ENCODE results near the gene WDR70.

The WDR70 gene

DNA sequence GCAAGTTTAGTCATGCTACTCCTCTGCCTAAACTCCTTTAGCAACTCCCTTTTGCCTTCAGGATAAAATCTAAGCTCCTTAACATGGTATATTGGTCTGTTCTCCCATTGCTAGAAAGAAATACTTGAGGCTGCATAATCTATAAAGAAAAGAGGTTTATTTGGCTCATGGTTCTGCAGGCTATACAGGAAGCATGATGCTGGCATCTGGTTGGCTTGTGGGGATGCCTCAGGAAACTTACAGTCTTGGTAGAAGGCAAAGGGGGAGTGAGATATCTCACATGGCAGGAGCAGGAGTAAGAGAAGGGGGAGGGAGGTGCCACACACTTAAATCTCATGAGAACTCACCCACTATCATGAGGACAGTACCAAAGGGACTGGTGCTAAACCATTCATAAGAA, 315.7 kb downstream of the WDR70 start:
- no peak for DNase-seq

DNA sequence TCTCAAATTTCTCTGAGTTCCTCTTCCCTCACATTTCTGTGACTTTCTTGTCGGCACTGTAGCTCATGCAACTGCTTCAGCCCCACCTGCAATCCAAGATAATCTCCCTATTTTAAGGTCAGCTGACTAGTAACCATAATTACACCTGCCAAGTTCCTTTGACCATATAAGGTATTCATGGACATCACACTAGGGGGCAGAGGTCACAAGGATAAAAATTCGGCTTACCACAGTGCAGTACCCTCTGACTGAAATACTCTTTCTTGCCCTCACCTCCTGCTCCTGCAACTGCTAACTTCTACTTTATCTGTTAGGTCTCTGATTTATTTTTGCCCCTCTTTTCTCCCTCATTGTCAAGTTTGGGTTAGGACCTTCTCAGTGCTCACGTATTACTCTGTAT, 316.5 kb downstream of the WDR70 start:
- DNase-seq = no peak

DNA sequence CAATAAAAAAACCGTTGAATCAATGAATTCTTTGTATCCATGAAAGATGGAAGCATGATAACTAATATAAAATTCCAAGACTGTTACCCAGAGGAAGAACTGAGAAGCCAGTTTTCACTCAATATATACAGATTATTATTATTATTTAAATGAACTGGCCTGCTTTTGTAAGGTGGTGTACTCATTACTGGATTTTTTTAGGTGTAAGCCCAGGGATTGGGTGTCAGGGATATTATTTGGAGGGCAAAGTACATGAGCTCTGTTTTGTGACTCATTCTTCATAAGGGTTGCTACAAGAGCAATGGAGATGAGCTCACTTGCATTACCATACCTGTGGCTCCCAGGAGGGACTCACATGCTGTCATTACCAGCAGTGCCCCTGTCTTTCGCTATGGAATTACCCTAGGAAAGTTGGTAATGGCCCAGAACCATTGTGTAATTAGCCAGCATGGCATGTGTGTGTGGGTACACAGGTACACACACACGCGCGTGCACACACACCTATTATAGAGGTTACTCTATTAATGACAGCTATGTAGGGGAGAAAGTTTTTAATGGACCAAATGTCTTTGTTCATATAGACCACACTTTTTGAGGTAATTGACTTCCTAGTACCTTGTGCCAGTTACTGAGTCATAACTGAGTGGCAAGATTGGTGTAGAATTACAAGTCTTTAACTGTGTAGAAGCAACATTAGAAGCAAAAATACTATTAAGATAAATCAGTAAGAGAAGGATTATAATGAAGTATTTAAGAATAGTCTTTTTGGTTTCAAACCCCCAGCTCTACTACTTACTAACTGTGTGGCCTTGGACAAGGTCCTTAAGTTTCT, 317.3 kb downstream of the WDR70 start:
- DNase-seq = no peak

DNA sequence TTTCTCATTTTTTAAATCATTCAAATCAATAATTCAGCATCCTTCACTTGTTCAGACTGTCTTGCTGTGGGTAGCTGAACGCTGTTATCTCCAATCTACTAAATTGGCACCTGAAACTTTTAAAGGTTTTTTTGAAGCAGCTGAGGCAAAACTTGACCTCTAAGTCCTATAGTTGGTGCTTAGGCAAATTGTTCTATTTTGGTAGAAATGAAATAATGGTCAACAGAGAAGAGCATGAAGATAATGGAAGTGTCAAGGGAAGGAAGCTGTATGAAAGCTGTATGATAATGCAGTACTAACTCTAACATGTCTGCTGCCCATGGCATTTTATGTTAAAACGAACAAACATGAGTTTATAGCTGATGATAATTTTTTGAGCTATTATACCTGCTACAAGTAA, 322.8 kb downstream of the WDR70 start:
- no peak for DNase-seq

DNA sequence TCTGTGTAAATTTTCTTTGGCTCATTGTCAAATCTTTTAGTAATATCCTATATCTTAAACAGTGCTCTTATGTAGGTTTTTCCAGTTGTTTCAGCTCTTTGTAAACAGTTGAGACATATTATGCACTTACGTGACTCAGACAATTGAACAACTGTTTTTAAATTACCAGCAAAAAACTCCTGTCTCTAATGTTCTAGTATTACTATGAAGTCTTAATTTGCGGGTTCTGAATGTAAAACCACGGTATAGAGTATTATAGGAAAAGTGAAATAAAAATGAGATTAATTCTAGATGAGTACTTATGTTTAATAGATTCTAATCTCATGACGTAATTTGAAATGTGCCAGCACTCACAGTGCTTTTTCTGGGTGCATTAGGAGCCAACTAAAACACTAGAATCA, 324.7 kb downstream of the WDR70 start:
- DNase-seq = no peak

- DNase-seq = no peak
These were observed 325.3 kb downstream of the WDR70 start for GRCh38 chr5:37704406-37704805.

DNA sequence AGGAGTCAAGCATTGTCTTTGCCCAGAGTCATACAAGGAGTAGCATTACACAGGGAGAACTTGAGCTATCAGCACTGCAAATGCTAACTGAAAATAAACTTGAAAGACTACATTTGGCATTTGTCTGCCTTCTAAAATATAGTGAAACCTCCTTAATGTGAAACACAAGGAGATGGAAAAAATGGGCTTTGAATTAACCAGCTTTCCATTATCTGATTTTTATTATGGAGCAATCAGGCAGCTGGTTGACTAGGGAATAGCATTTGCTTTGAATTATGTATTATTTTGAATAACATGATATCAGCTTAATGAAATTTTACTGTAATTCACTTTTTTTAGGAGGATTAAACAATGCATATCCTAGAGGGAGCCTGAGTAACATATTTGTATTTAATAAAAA, 329.9 kb downstream of the WDR70 start:
- DNase-seq = no peak

DNA sequence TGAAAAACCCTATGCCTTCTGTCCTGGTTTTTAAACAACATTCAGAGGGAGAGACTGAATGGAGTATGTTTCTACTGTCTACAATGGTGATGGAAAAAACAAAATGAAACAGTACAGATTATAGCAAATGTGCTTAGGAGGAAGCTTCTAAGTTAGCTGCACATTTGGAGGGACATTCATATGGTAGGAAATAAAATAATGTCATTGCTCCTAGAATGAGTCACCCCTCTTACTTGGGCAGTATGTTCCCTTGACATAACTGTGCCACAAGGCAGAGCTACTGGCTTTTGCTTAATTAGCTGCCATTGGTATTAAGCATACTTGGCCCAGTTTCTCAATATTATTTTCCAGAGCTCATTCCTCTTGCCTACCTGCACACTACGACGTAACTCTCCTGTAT, 331.8 kb downstream of the WDR70 start:
- no peak for DNase-seq

GRCh38 chr5:37712750-37713149, 333.6 kb downstream of the WDR70 start:
- DNase-seq = no peak

DNA sequence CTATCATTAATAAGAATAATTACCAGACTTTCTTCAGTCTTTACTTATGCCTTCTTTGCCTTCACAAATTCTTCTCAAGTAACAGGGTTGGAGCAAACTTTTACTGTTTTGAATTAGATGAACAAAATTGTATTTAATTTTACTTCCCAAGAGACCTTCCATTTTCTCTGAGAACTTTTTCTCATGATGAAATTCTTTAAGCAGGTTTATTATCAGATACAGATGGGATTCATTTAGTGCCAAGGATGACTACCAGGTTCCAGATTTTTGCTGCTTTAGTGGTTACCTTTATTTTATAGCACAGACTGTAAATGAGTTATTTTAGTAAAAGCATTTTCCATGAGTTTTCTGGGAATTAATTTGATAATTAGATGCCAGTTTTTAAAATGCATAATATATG, 335.6 kb downstream of the WDR70 start:
- no peak for DNase-seq

- DNase-seq = no peak
These were observed 336.2 kb downstream of the WDR70 start for GRCh38 chr5:37715361-37715760.

DNA sequence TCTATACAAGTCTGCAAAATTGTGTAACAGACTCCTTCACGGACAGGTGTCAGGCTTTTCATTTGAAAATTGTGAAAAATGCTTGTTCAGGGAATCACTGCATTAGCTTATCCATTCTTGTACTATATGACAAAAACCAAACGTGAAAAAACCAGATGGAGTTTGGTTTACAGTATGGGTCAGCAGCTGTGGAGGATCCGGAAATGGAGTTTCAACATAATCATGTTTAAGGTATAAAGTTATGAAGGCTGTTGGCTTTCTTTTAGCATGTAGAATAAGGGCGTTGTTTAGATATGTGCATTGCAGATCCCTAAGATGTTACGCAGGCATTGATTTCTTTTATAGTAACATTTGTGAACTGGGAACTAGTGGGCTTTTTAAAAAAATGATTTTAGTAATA, 336.9 kb downstream of the WDR70 start:
- no peak for DNase-seq

DNA sequence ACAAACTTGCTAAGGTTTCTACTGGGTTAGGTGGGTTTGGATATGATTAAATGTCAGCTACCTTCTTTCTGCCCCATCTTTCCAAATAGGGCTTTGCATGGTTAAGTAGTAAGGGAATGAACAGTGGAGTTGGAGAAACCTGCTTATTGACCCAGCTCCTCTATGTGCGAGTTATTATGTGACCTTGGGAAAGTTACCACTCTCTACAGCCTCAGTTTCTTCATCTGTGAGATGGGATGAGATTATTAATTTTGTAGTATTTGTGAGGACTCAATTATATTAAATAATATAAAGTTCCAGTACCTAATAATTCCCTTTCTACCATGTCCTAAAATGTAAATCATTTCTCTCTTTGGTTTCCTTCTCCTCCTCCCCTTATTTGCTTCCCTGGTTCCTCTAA, 337.3 kb downstream of the WDR70 start:
- DNase-seq = no peak

GRCh38 chr5:37717276-37717612, 338.1 kb downstream of the WDR70 start:
- no peak for DNase-seq

- DNase-seq = no peak
These were observed 338.7 kb downstream of the WDR70 start for GRCh38 chr5:37717613-37718431.

DNA sequence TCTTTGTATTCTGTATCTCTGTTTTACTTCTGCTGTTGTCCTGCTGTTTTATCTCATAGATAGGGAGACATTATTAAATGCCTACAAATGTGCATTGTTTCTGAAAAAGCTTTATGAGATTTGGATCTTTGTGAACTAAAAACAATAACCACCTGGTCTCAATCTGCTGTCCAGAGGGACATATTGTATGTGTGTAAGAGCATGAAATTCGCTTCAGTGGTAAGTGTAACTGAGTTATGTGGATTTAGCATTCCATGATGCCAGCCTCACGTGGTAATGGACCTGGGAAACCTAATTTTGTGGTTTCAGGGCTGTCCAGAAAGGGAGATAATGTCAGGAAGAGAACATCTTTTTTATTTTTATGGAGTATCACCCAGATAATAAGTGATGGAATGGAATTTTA, 341.4 kb downstream of the WDR70 start:
- no peak for DNase-seq

DNA sequence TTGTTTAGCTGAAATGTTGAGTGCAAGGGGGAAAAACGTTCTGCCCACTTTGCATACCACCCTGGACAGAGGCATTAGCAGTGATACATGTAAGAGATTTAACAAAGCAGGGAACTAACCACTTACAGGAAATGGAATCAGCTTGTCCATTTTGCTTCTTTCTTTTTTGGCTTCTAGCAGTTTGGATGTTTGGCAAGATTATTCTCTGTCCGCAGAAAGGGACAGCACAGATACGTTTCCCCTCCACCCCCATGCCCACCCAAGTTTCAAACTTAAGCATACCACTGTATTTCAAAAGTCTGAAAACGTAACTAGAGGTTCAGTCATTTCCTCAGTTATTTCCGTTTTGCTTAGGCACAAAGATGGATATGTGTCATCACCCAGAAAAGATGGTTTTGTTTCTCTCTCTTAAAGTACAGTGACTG, 342.3 kb downstream of the WDR70 start:
- DNase-seq = no peak

DNA sequence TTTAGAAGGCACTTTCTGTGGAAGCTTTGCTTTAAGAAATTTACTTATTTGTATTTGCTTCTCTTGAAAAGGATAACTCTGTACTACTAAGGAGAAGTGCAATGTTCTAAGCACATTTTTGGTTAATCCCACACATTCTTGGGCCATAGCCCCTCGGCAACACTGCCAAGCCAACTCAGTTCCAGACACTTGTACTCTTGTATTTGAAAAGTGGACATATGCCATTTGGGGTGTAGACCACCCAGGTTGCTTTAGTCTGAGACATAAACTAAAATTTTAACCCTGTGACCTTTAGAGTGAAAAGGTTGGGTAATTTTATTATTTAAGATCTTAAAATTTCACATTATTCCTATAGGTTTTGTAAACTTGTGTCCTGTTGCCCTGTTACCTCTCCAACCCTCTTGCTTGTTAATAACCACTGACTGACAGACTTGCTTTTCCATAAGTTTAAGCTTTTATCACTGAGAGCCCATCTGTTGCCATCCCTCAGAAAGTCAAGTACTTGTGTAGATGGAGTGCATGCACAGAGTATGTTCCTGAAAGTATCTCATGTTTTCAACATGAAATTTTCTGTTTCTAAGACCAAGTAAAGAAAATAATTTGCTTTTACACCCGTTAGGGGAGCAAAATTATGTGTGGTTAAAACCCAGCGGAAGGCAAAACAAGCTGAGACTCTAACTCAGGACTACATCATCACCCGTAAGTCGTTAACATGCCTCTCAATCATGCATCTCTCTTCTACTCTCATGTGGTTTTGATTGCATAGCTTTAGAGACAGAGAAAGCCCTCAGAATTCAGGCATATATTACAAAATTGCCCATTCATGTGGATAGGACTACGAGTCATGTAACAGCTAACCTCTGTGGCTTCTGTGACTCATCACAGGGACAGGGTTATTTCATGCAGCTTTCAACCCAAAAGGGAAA, 343.4 kb downstream of the WDR70 start:
- no peak for DNase-seq

DNA sequence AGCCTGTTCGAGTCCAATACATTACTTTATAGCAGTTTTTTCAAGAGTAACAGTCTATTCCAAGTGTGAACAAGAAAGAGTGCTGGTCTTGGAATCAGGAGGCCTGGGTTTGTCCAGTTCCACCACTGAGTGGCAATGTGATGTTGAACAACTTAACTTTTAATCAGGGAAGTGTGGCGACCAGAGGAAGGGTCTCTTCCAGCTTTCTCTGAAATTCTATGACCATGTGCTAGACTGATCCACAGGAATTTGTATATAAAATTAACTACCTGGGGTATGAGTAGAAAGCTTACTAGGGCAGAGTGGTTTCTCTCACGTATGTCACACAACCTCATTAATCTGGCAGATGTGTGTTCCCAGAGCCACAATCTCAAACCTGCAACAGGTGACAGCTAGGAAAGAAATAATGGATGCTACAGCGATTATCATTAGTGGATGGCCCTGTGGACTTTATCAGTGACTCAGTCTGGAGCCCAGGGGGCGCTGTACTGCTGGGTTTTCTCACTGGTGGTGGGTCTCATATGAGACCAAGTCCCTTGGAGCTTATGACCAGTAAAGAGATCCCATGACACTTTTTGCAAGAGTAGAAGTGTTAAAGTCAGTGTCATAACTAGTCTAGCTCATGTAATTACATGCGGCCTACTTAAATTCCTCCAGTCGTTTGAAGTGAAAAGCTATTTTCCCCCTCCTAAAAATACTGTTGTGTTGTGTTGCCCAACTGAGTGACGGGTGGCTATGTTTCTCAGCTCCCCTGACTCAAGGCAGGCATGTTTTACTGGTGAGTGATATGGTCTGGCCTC, 344.2 kb downstream of the WDR70 start:
- no peak for DNase-seq

GRCh38 chr5:37724395-37725125, 345.4 kb downstream of the WDR70 start:
- no peak for DNase-seq

GRCh38 chr5:37725185-37725584, 346.1 kb downstream of the WDR70 start:
- no peak for DNase-seq

DNA sequence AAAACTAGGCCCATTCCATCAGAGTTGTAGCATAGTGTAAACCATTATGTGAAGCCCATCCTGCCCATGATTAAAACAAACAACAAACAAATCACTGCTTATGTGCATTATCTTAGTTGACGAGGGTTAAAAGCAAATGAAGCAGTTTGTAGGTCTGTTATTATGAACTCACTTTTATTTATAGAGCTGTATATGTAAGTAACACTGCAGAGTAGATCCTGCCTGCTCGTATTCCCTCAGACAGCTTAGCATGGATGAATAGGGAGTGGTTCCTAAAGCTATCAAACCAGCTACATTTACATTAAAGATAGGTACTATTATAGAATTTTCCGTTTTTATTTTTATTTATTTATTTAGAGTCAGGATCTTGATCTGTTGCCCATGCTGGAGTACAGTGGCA, 348.1 kb downstream of the WDR70 start:
- no peak for DNase-seq
